OCI-LY7 (cell line): ENCODE results near the gene INSYN2A. TPM values are rescaled to one million over a fixed set of nuclear protein-coding genes. Genes with fewer than 3 reads are reported as not detected.

Experiments used
- BruUV-seq: library from RNA; stranded (reverse); fragments of 400-500 nt; replicated peaks from 2 replicates; lab custom pipeline; 2021; lab: Mats Ljungman, UMichigan
- CTCF ChIA-PET: fragments of 300-600 bp; sonication (Branson Sonifier 250); formaldehyde crosslinking; loops from one replicate; lab custom pipeline; 2022; ENCODE audit warnings: antibody characterized with exemption; ENCODE audit not compliant: unreplicated experiment; lab: Charles Lee
- POLR2A ChIA-PET: fragments of 300-600 bp; sonication (Branson Sonifier 250); formaldehyde crosslinking; loops from one replicate; lab custom pipeline; 2022; ENCODE audit warnings: antibody characterized with exemption; lab: Charles Lee
- DNase-seq: peaks from one replicate; pipeline ENCODE4 v3.0.0-alpha.2; 2015; ENCODE audit warnings: low spot score
- H2AFZ ChIP-seq: fragments of 200-600 bp; sonication (generic), shearing (Covaris generic); 2 replicates; pipeline ENCODE4 v1.6.1; 2014; ENCODE audit warnings: mild to moderate bottlenecking, antibody characterized with exemption, low read length, moderate library complexity
- H3K27ac ChIP-seq: fragments of 200-600 bp; sonication (generic); 2 replicates; pipeline ENCODE4 v1.5.1; 2014; ENCODE audit warnings: mixed run types, low read depth, mild to moderate bottlenecking, moderate library complexity, low read length, inconsistent platforms; ENCODE audit not compliant: poor library complexity, severe bottlenecking
- H3K36me3 ChIP-seq: fragments of 200-600 bp; sonication (generic); 2 replicates; pipeline ENCODE4 v1.6.1; 2014; ENCODE audit warnings: mild to moderate bottlenecking, antibody characterized with exemption, low read length, moderate library complexity, mixed read lengths; ENCODE audit not compliant: insufficient read depth
- H3K4me1 ChIP-seq: fragments of 200-600 bp; sonication (generic); 2 replicates; pipeline ENCODE4 v1.5.1; 2014; ENCODE audit warnings: mild to moderate bottlenecking, low read length; ENCODE audit not compliant: insufficient read depth, poor library complexity, severe bottlenecking
- H3K4me2 ChIP-seq: fragments of 200-600 bp; sonication (generic); 2 replicates; pipeline ENCODE4 v1.6.1; 2014; ENCODE audit warnings: mild to moderate bottlenecking, low read length
- H3K4me3 ChIP-seq: fragments of 200-600 bp; sonication (generic); 2 replicates; pipeline ENCODE4 v1.5.1; 2014; ENCODE audit warnings: mild to moderate bottlenecking, low read depth, low read length; ENCODE audit not compliant: poor library complexity, severe bottlenecking
- H3K79me2 ChIP-seq: fragments of 200-600 bp; sonication (generic); 2 replicates; pipeline ENCODE4 v1.6.1; 2016; ENCODE audit warnings: low read depth, mild to moderate bottlenecking, low read length, moderate library complexity, mixed read lengths; ENCODE audit not compliant: insufficient read depth
- H3K9me2 ChIP-seq: fragments of 200-600 bp; sonication (generic); 2 replicates; pipeline ENCODE4 v1.6.1; 2016; ENCODE audit warnings: mild to moderate bottlenecking, low read length, mixed read lengths; ENCODE audit not compliant: insufficient read depth
- H3K9me3 ChIP-seq: fragments of 200-600 bp; sonication (generic); 2 replicates; pipeline ENCODE4 v1.6.1; 2014; ENCODE audit warnings: mild to moderate bottlenecking, mixed run types, low read length, mixed read lengths
- H4K20me1 ChIP-seq: fragments of 200-600 bp; sonication (generic); 2 replicates; pipeline ENCODE4 v1.6.1; 2014; ENCODE audit warnings: mild to moderate bottlenecking, antibody characterized with exemption, low read length, moderate library complexity, mixed read lengths; ENCODE audit not compliant: insufficient read depth
- EZH2phosphoT487 ChIP-seq: fragments of 200-600 bp; sonication (generic); IDR thresholded peaks from 2 replicates; pipeline ENCODE4 v1.6.1; 2018; ENCODE audit warnings: low read depth, borderline replicate concordance, mild to moderate bottlenecking, mixed run types, antibody characterized with exemption, low read length, moderate library complexity, mixed read lengths
- intact Hi-C: fragments of 100-400 bp; cut with micrococcal nuclease; formaldehyde crosslinking; loops from one replicate; pipeline ENCODE4 v1.10.0; 2022; ENCODE audit not compliant: unreplicated experiment
- total RNA-seq, 2 experiments: library from RNA; depleted of rRNA in 1 of 2; stranded (reverse); fragments of >200 nt in 1 of 2; shearing (Covaris generic) in 1 of 2; gene quantifications; 2 replicates each; pipeline ENCODE4 v1.2.3, GENCODE V29; 2014 to 2022
- TF ChIP-seq, protein P1 (sequence below): fragments of 200-600 bp; sonication (generic); conservative IDR thresholded peaks from 2 replicates; pipeline ENCODE4 v1.5.1; 2014; ENCODE audit warnings: mild to moderate bottlenecking, antibody characterized with exemption, low read length, moderate library complexity, mixed read lengths

Gene INSYN2A
- total RNA-seq, 2 experiments from 2014 or later: not detected

DNA sequence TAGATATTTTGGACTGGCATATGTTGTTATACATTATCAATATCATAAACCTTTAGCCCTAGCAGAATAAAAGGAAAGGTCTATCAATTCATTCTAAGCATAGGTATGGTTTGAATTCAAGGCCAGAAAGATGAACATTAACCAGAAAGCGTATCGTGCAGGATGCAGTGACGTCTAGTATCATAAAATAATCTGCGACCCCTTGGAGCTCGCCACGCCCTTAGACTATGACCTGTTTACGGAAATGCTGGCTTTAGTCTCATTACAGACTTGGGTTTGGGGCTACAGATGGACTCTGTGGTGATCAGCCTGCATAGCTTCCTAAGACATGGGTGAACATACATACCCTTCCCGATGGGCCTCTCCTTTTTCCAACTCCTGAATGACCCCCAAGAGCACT is 21.5 kb downstream of the INSYN2A start:
- Histone ChIP-seq H3K79me2 (no peaks in the 10 kb centered on the region), H3K4me3 (no peak overlapping the region), H2AFZ (no peak overlapping the region), H3K27ac (no peak overlapping the region), H4K20me1 (no peaks in the 10 kb centered on the region), H3K9me3 (no peaks in the 10 kb centered on the region), H3K36me3 (no peaks in the 10 kb centered on the region), H3K4me1 (no peaks in the 10 kb centered on the region), H3K9me2 (no peaks in the 10 kb centered on the region), H3K4me2 (no peak overlapping the region)
- POLR2A ChIA-PET: no interaction called here
- BruUV-seq: no TSS peak
- intact Hi-C loops: no loop called here
- no peak for DNase-seq
- CTCF ChIA-PET: no interaction called here
- TF ChIP-seq EZH2phosphoT487: no peak

DNA sequence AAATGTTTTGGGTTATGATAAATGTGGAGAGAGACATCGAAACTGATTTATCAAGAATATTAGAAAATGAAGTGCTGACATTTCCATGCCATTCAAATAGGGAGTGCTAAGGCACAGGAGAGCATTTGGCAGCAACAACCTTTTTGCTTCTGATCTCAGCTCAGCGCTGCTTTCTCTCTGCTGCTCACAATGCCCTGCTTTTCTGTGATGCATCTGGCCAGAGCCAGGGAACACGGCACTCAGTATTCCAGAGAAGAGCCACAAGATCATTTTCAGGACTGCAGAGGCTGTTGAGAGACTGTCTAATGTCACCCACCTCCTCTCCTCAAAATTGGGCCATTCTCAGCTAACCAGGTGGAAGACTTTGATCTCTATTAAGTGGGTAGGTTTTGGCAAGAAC is 28.1 kb downstream of the INSYN2A start:
- Histone ChIP-seq H3K36me3 (no peaks in the 10 kb centered on the region), H3K79me2 (no peaks in the 10 kb centered on the region), H3K9me3 (no peaks in the 10 kb centered on the region), H3K4me1 (no peaks in the 10 kb centered on the region), H3K4me2 (no peak overlapping the region), H3K4me3 (no peak overlapping the region), H3K27ac (no peak overlapping the region), H2AFZ (no peak overlapping the region), H4K20me1 (no peaks in the 10 kb centered on the region), H3K9me2 (no peaks in the 10 kb centered on the region)
- BruUV-seq: no TSS peak
- DNase-seq: no peak
- ChIA-PET CTCF (no interaction called here), POLR2A (no interaction called here)
- TF ChIP-seq EZH2phosphoT487: no peak
- TF ChIP-seq, protein P1, sequence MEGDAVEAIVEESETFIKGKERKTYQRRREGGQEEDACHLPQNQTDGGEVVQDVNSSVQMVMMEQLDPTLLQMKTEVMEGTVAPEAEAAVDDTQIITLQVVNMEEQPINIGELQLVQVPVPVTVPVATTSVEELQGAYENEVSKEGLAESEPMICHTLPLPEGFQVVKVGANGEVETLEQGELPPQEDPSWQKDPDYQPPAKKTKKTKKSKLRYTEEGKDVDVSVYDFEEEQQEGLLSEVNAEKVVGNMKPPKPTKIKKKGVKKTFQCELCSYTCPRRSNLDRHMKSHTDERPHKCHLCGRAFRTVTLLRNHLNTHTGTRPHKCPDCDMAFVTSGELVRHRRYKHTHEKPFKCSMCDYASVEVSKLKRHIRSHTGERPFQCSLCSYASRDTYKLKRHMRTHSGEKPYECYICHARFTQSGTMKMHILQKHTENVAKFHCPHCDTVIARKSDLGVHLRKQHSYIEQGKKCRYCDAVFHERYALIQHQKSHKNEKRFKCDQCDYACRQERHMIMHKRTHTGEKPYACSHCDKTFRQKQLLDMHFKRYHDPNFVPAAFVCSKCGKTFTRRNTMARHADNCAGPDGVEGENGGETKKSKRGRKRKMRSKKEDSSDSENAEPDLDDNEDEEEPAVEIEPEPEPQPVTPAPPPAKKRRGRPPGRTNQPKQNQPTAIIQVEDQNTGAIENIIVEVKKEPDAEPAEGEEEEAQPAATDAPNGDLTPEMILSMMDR: no peak
- intact Hi-C loops: no loop called here

DNA sequence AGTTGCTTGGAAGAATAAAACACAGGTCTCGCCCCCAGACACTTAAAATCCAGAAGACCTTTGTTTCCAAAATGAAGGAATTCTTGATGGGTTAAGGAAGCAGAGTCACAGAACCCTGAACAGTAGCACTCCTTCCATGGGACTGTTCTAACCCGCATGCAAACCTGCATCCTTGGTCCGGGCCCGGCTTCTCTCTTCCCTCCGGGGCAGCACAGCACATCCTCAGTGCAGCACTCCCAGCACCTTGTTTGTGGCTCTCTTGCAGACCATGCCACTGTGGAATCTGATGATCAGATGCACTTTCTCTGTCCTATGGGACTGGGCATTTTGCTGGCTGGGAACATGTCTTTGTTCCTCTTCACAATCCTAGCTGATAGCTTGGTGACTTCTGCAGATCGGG is 33.5 kb downstream of the INSYN2A start:
- no peak for DNase-seq
- Histone ChIP-seq H4K20me1 (no peaks in the 10 kb centered on the region), H3K4me2 (no peak overlapping the region), H3K4me3 (no peak overlapping the region), H3K79me2 (no peaks in the 10 kb centered on the region), H3K4me1 (no peaks in the 10 kb centered on the region), H3K9me2 (no peaks in the 10 kb centered on the region), H3K36me3 (no peaks in the 10 kb centered on the region), H3K9me3 (no peaks in the 10 kb centered on the region), H2AFZ (no peak overlapping the region), H3K27ac (no peak overlapping the region)
- TF ChIP-seq, protein P1: no peak
- TF ChIP-seq EZH2phosphoT487: no peak
- intact Hi-C loops: no loop called here
- ChIA-PET POLR2A (interaction anchor here (0.6 kb wide), 1 partner anchor 36 kb away, joined by 3 read pairs; no protein-coding TSS in a partner anchor), CTCF (no interaction called here)
- no TSS peak for BruUV-seq
